Activated naive CD4-positive, alpha-beta T cell treated with anti-CD3 and anti-CD28 coated beads for 36 hours (primary cell): ENCODE results near the gene RNF114. TPM values are rescaled to one million over a fixed set of nuclear protein-coding genes. Genes with fewer than 3 reads are reported as not detected.
"Not testable (repeated sequence)": the region's sequence is repeated elsewhere in the genome, so short reads cannot be mapped to it uniquely, and the experiment has no call there.

ENCODE experiments used
- CTCF ChIA-PET: fragments of 350-600 bp; sonication (Branson Sonifier 250); formaldehyde crosslinking; loops from one replicate; lab custom pipeline; 2021; ENCODE audit warnings: antibody characterized with exemption; lab: Charles Lee
- DNase-seq: peaks from one replicate; pipeline ENCODE4 v3.0.0-alpha.2; 2020
- H3K27ac Mint-ChIP-seq: one replicate; pipeline ENCODE4 v1.8.0; 2021; ENCODE audit warnings: mild to moderate bottlenecking, mixed read lengths
- H3K27me3 Mint-ChIP-seq: one replicate; pipeline ENCODE4 v1.8.0; 2021; ENCODE audit warnings: low read depth, mixed read lengths
- H3K36me3 Mint-ChIP-seq: one replicate; pipeline ENCODE4 v1.8.0; 2021; ENCODE audit warnings: low read depth, mixed read lengths
- H3K4me1 Mint-ChIP-seq: one replicate; pipeline ENCODE4 v1.8.0; 2021; ENCODE audit warnings: low read depth, mixed read lengths
- H3K4me3 Mint-ChIP-seq: one replicate; pipeline ENCODE4 v1.8.0; 2021; ENCODE audit warnings: mild to moderate bottlenecking, moderate library complexity, mixed read lengths
- H3K9me3 Mint-ChIP-seq: one replicate; pipeline ENCODE4 v1.8.0; 2021; ENCODE audit warnings: mixed read lengths
- intact Hi-C: fragments of 100-400 bp; cut with micrococcal nuclease; formaldehyde crosslinking; loops from one replicate; pipeline ENCODE4 v1.15.1; 2023
- total RNA-seq, 2 experiments: library from RNA; stranded (reverse); gene quantifications; one replicate each; pipeline ENCODE4 v1.2.3, GENCODE V29; 2021

The RNF114 gene
- total RNA-seq, 2 experiments from 2014 or later: 72.3 to 76.5 TPM

DNA sequence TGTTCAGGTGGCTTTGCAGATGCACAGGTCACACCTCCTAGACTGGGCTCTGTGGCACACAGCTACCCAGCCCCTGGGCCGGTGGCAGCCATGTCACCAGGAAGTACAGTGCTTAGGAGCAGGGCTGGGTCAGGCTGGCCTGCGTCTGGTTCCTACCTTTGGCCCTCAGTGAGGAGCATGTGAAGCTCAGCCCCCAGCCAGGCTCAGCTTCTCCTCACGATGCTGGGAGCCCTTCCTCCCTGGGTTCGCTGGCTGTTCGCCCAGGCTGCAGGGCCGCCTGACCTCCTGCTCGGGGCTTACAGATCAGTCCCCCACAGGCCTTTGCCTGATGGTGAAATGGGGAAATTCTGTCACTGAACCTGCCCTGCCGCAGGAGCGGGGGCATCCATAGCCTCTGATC, 43.9 kb upstream of the RNF114 start:
- Mint-ChIP-seq H3K9me3 (no peaks in the 10 kb centered on the region), H3K27me3 (no peaks in the 10 kb centered on the region), H3K4me1 (peaks cover 16% of the 10 kb centered on the region), H3K36me3 (peaks cover 7% of the 10 kb centered on the region), H3K27ac (no peak overlapping the region), H3K4me3 (no peak overlapping the region)
- intact Hi-C loops: loop anchor here (10.0 kb wide), 1 partner anchor 347 kb away; no protein-coding TSS in a partner anchor
- CTCF ChIA-PET: interaction anchor here (0.6 to 1.5 kb wide), 3 partner anchors 282 to 359 kb away, joined by 3 to 5 read pairs (median 4); no protein-coding TSS in a partner anchor
- no peak for DNase-seq

GRCh38 chr20:49892817-49893216, 43.4 kb upstream of the RNF114 start:
- Mint-ChIP-seq H3K9me3 (no peaks in the 10 kb centered on the region), H3K27me3 (no peaks in the 10 kb centered on the region), H3K4me1 (peaks cover 16% of the 10 kb centered on the region), H3K36me3 (peaks cover 7% of the 10 kb centered on the region), H3K4me3 (no peak overlapping the region), H3K27ac (no peak overlapping the region)
- CTCF ChIA-PET: interaction anchor here (1.1 to 1.5 kb wide), 2 partner anchors 282 to 284 kb away, joined by 4 to 5 read pairs; no protein-coding TSS in a partner anchor
- DNase-seq: no peak
- intact Hi-C loops: loop anchor here (10.0 kb wide), 1 partner anchor 348 kb away; no protein-coding TSS in a partner anchor

DNA sequence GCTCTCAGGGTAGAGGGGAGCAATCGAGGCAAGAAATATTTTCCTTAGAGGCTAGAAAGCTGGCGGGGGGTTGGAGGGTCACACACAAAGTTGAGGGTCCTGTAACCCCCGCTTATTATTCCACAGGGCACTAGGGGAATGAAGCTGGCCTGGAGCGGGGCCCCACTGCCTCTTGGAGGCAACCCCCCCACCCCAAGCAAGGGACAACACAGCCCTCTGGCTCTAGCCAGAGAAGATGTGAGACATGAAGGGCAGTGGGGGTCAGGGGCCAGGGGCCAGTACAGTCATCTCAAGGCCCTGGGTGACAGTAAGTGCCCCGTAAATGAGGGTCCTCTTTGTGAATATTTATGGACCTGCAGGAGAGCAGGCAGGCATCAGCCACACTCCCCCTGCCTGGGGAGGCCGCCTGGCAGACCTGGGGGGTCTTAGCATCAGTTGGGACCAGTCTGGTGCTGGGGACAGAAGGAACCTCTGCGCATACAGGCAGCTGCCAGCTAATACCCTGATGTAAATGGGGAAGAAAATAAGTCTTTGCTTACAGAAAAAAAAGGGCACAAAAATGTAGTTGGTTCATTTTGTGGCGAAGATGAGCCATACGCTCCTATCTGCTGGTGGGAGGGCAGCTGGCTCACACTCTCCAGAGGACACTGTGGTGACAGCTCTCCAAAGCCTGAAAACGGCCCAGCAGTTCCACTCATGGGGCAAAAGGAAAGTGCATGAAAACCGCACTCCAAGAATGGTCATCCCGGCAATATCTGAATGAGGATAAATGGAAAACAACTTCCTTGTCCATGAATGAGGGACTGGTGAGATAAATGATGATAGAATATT, 42.7 kb upstream of the RNF114 start:
- DNase-seq: no peak
- H3K4me3 Mint-ChIP-seq: no peak overlapping the region
- intact Hi-C loops: loop anchor here (10.0 kb wide), 1 partner anchor 349 kb away; no protein-coding TSS in a partner anchor
- CTCF ChIA-PET: interaction anchor here (1.5 kb wide), 1 partner anchor 283 kb away, joined by 5 read pairs; no protein-coding TSS in a partner anchor
- no peaks in the 10 kb centered on the region for H3K9me3 Mint-ChIP-seq
- H3K4me1 Mint-ChIP-seq: peaks cover 16% of the 10 kb centered on the region
- no peak overlapping the region for H3K27ac Mint-ChIP-seq
- H3K36me3 Mint-ChIP-seq: peaks cover 5% of the 10 kb centered on the region
- no peaks in the 10 kb centered on the region for H3K27me3 Mint-ChIP-seq

GRCh38 chr20:49894073-49894470, 42.1 kb upstream of the RNF114 start:
- intact Hi-C loops: loop anchor here (10.0 kb wide), 1 partner anchor 349 kb away; no protein-coding TSS in a partner anchor
- peaks cover 16% of the 10 kb centered on the region for H3K4me1 Mint-ChIP-seq
- H3K27me3 Mint-ChIP-seq: no peaks in the 10 kb centered on the region
- H3K9me3 Mint-ChIP-seq: no peaks in the 10 kb centered on the region
- DNase-seq: peak; percentile 52
- H3K27ac Mint-ChIP-seq: peak overlapping the region; percentile 48
- CTCF ChIA-PET: interaction anchor here (0.6 kb wide), 1 partner anchor 100 kb away, joined by 3 read pairs; no protein-coding TSS in a partner anchor
- peaks cover 1% of the 10 kb centered on the region for H3K36me3 Mint-ChIP-seq
- no peak overlapping the region for H3K4me3 Mint-ChIP-seq

DNA sequence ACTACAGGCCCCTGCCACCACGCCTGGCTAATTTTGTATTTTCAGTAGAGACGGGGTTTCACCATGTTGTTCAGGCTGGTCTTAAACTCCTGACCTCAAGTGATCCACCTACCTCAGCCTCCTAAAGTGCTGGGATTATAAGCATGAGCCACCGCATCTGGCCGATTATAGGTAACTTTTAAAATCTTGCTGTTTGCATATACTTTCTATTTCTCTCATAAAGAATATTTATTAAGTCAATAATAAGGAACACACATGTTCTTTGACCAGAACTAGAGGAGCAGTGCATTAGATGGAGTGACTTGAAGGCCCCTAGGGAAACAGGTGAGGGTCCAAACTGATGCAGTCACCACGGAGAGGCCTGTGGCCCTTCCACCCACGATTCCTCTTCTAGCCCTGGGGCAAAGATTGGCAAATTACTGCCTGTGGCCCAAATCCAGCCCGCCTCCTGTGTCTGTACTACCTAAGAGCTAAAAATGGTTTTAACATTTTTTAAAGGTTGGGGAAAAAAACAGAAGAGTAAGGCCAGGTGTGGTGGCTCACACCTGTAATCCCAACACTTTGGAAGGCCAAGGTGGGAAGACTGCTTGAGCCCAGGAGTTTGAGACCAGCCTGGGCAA, 40.6 kb upstream of the RNF114 start:
- not testable (repeated sequence) for H3K9me3 Mint-ChIP-seq, H3K27ac Mint-ChIP-seq, H3K36me3 Mint-ChIP-seq, DNase-seq, H3K4me3 Mint-ChIP-seq, H3K27me3 Mint-ChIP-seq
- H3K4me1 Mint-ChIP-seq: peaks cover 16% of the 10 kb centered on the region
- intact Hi-C loops: loop anchor here (10.0 kb wide), 1 partner anchor 351 kb away; no protein-coding TSS in a partner anchor
- CTCF ChIA-PET: interaction anchor here (1.0 to 1.3 kb wide), 2 partner anchors 9 to 354 kb away, joined by 3 to 5 read pairs; no protein-coding TSS in a partner anchor

GRCh38 chr20:49896204-49896603, 40.0 kb upstream of the RNF114 start:
- no peaks in the 10 kb centered on the region for H3K9me3 Mint-ChIP-seq
- H3K27ac Mint-ChIP-seq: no peak overlapping the region
- peaks cover 16% of the 10 kb centered on the region for H3K4me1 Mint-ChIP-seq
- H3K27me3 Mint-ChIP-seq: no peaks in the 10 kb centered on the region
- intact Hi-C loops: loop anchor here (10.0 kb wide), 1 partner anchor 351 kb away; no protein-coding TSS in a partner anchor
- no peak for DNase-seq
- H3K36me3 Mint-ChIP-seq: no peaks in the 10 kb centered on the region
- H3K4me3 Mint-ChIP-seq: no peak overlapping the region
- CTCF ChIA-PET: interaction anchor here (0.7 to 1.3 kb wide), 3 partner anchors 8 to 355 kb away, joined by 3 to 5 read pairs (median 4); no protein-coding TSS in a partner anchor

- CTCF ChIA-PET: interaction anchor here (0.7 to 3.8 kb wide), 3 partner anchors 12 to 612 kb away, joined by 3 to 20 read pairs (median 3); no protein-coding TSS in a partner anchor
- no peak overlapping the region for H3K4me3 Mint-ChIP-seq
- no peaks in the 10 kb centered on the region for H3K27me3 Mint-ChIP-seq
- H3K4me1 Mint-ChIP-seq: peaks cover 3% of the 10 kb centered on the region
- H3K9me3 Mint-ChIP-seq: no peaks in the 10 kb centered on the region
- DNase-seq: no peak
- peaks cover 4% of the 10 kb centered on the region for H3K36me3 Mint-ChIP-seq
- no peak overlapping the region for H3K27ac Mint-ChIP-seq
- intact Hi-C loops: loop anchor here (10.0 kb wide), 1 partner anchor 355 kb away; no protein-coding TSS in a partner anchor
Measured at GRCh38 chr20:49899541-49900383, 36.4 kb upstream of the RNF114 start.

DNA sequence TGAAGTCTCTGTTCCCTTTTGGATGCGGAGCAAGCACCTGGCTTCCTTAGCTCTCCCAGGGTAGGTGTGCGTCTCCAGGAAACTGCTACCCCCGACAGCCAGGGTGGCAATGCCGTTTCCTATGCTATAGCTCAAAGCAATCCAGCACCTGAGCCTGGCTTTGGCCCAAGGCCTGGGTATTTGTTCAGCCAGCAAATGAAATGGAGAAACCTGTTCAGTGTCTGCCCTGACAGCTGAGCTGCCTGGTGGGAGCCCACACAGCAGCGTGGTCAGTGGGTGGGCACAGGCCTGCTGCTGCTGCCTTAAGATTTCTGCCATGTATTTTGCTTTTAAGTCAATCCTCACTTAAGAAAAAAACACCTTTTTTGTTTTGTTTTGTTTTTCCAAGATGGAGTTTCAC, 34.6 kb upstream of the RNF114 start:
- no peak overlapping the region for H3K27ac Mint-ChIP-seq
- no peak overlapping the region for H3K4me3 Mint-ChIP-seq
- DNase-seq: no peak
- no peaks in the 10 kb centered on the region for H3K4me1 Mint-ChIP-seq
- CTCF ChIA-PET: interaction anchor here (3.8 kb wide), 1 partner anchor 13 kb away, joined by 20 read pairs; no protein-coding TSS in a partner anchor
- intact Hi-C loops: no loop called here
- H3K27me3 Mint-ChIP-seq: no peaks in the 10 kb centered on the region
- no peaks in the 10 kb centered on the region for H3K9me3 Mint-ChIP-seq
- H3K36me3 Mint-ChIP-seq: peaks cover 14% of the 10 kb centered on the region

DNA sequence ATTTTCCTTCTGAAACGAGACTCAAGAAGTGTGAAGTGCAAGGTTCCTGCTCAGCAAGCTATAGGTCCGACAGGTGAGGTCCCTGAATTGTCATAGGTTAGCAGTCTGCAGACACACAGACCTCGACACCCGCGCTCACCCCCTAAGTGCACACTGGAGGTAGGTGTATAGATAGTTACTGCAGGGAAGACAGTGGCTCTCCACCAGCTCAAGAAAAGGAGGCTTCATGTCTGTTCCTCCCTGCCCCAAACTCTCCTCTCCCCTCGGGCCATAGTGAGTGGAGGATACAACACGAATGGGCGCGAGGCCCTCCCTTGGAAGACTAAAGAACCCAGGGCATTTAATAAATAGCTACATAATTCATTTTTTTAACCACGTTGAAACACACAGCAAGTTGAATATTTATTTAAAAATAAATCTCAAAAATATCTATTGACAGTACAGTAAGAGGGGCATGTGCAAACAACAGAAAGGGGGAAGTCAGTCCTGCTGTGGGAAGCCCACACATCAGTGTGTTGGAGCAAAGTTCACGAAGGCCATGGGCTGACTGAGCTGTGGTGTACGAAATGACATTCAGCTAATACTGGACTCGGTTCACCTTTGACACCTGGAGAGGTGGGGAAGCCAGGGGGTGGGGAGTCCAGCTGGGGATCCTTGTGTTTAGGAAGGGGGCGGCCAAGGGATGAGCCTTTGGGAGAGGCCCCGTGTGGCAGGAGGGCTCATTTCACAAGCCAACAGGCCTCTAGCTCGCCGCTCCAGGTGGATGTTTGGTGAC, 31.6 kb upstream of the RNF114 start:
- DNase-seq: no peak
- Mint-ChIP-seq H3K4me3 (no peak overlapping the region), H3K27me3 (no peaks in the 10 kb centered on the region), H3K36me3 (peaks cover 20% of the 10 kb centered on the region), H3K9me3 (no peaks in the 10 kb centered on the region), H3K27ac (no peak overlapping the region), H3K4me1 (no peaks in the 10 kb centered on the region)
- CTCF ChIA-PET: interaction anchor here (0.7 to 1.3 kb wide), 4 partner anchors 9 to 395 kb away, joined by 3 to 7 read pairs (median 4); no protein-coding TSS in a partner anchor
- intact Hi-C loops: no loop called here

DNA sequence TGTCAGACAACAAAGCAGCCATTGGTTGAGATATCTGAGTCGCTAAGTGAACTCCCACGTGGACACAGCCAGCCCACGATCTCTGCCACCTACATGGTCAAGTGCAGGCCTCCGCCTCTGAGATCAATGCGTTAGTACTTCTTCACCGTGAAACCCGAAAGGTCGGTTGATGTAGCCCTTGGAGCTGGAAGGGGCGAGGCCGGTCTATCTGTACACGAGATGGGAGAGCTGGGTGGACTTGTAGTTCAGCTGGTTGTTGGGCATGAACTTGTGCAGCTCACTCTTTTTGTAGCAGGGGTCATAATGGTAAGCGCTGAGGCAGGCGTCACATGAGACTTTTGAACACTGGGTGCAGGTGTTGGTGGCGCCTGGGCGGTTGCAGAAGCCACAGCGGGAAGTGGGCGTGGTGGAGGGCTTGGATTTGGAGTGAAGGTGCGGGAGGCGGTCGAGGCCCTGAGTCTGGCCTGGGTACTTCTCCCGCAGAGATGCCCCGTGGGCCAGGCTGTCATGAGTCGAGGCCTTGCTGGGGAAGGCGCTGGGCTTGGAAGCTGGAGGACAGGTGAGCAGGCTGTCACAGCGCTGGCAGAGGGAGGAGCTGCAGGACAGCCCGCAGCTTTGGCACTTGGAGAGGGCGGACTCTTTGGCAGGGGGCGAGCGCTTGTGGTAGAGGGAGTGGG, 30.6 kb upstream of the RNF114 start:
- intact Hi-C loops: no loop called here
- Mint-ChIP-seq H3K4me1 (no peaks in the 10 kb centered on the region), H3K4me3 (no peak overlapping the region), H3K36me3 (peaks cover 20% of the 10 kb centered on the region), H3K27ac (no peak overlapping the region), H3K9me3 (no peaks in the 10 kb centered on the region), H3K27me3 (no peaks in the 10 kb centered on the region)
- DNase-seq: no peak
- CTCF ChIA-PET: interaction anchor here (0.7 kb wide), 1 partner anchor 396 kb away, joined by 3 read pairs; no protein-coding TSS in a partner anchor
